HepG2 (cell line): ENCODE measurements around the gene GNMT. TPM values are rescaled to one million over a fixed set of nuclear protein-coding genes. Genes with fewer than 3 reads are reported as not detected.

Source experiments
- ARNTL ChIP-seq: sonication (generic); formaldehyde crosslinking; IDR thresholded peaks from 2 replicates; pipeline ENCODE4 v1.4.0; 2020; ENCODE audit warnings: mild to moderate bottlenecking, missing genetic modification reagents
- BRCA1 ChIP-seq: sonication (generic); formaldehyde crosslinking; IDR thresholded peaks from 2 replicates; pipeline ENCODE4 v1.4.0; 2020; ENCODE audit warnings: missing genetic modification reagents
- CBFB ChIP-seq: sonication (generic); formaldehyde crosslinking; IDR thresholded peaks from 2 replicates; pipeline ENCODE4 v1.4.0; 2020; ENCODE audit warnings: missing genetic modification reagents
- HIVEP1 ChIP-seq: sonication (generic); formaldehyde crosslinking; IDR thresholded peaks from 2 replicates; pipeline ENCODE4 v1.4.0; 2020; ENCODE audit warnings: mild to moderate bottlenecking, missing genetic modification reagents
- MEF2D ChIP-seq: sonication (generic); formaldehyde crosslinking; IDR thresholded peaks from 2 replicates; pipeline ENCODE4 v1.5.1; 2020; ENCODE audit warnings: mild to moderate bottlenecking, missing genetic modification reagents
- NFIB ChIP-seq: sonication (generic); formaldehyde crosslinking; IDR thresholded peaks from 2 replicates; pipeline ENCODE4 v1.9.0; 2021; ENCODE audit warnings: missing genetic modification reagents, mild to moderate bottlenecking, borderline replicate concordance
- NR2F1 ChIP-seq, 2 experiments: fragments of 450-650 bp in 1 of 2; formaldehyde crosslinking in 1 of 2; IDR thresholded peaks; 2 replicates each; pipeline versions ENCODE4 v1.5.0 to v1.6.1; 2016 to 2020; ENCODE audit warnings: mild to moderate bottlenecking in 1 of 2, missing compliant biosample characterization in 1 of 2, missing genetic modification reagents in 1 of 2, moderate library complexity in 1 of 2
- RARA ChIP-seq: IDR thresholded peaks from 2 replicates; pipeline ENCODE4 v1.6.1; 2016; ENCODE audit warnings: missing genetic modification reagents, missing compliant biosample characterization
- SIN3A ChIP-seq: IDR thresholded peaks from 2 replicates; pipeline ENCODE4 v1.6.1; 2011; ENCODE audit warnings: low read depth, mild to moderate bottlenecking, control low read depth, low read length, borderline replicate concordance
- TOE1 ChIP-seq: sonication (generic); formaldehyde crosslinking; IDR thresholded peaks from 2 replicates; pipeline ENCODE4 v1.4.0; 2020; ENCODE audit warnings: mild to moderate bottlenecking, missing genetic modification reagents
- ZMYM3 ChIP-seq: sonication (generic); formaldehyde crosslinking; IDR thresholded peaks from 2 replicates; pipeline ENCODE4 v1.5.1; 2020; ENCODE audit warnings: mild to moderate bottlenecking, missing genetic modification reagents
- ZMYM4 ChIP-seq: sonication (generic); formaldehyde crosslinking; IDR thresholded peaks from 2 replicates; pipeline ENCODE4 v1.8.1; 2023; ENCODE audit warnings: mild to moderate bottlenecking, missing genetic modification reagents
- ZNF274 ChIP-seq: sonication (generic); formaldehyde crosslinking; IDR thresholded peaks from 2 replicates; pipeline ENCODE4 v1.5.1; 2020; ENCODE audit warnings: mild to moderate bottlenecking, missing genetic modification reagents
- ZNF30 ChIP-seq: sonication (generic); formaldehyde crosslinking; IDR thresholded peaks from 2 replicates; pipeline ENCODE4 v1.5.0; 2020; ENCODE audit warnings: mild to moderate bottlenecking, missing genetic modification reagents
- ZNF329 ChIP-seq: sonication (generic); formaldehyde crosslinking; IDR thresholded peaks from 2 replicates; pipeline ENCODE4 v1.9.0; 2021; ENCODE audit warnings: low read depth, mild to moderate bottlenecking, missing genetic modification reagents
- ZNF335 ChIP-seq: sonication (generic); formaldehyde crosslinking; IDR thresholded peaks from 2 replicates; pipeline ENCODE4 v1.4.0; 2020; ENCODE audit warnings: missing genetic modification reagents
- ZNF660 ChIP-seq: sonication (generic); formaldehyde crosslinking; IDR thresholded peaks from 2 replicates; pipeline ENCODE4 v1.5.1; 2020; ENCODE audit warnings: mild to moderate bottlenecking, low read depth, missing genetic modification reagents, borderline replicate concordance
- ZNF773 ChIP-seq: sonication (generic); formaldehyde crosslinking; IDR thresholded peaks from 2 replicates; pipeline ENCODE4 v1.4.0; 2020; ENCODE audit warnings: missing genetic modification reagents, borderline replicate concordance
- polyA plus RNA-seq, 8 experiments: library from polyadenylated mRNA; depleted of rRNA in 3 of 8; stranded (reverse) in 7 of 8; unstranded in 1 of 8; fragments of >200 nt; fragmentation: Illumina TruSeq in 4 of 8; extraction: Trizol in 4 of 8; gene quantifications; 2 replicates each; pipeline versions ENCODE4 v1.2.1 to v1.2.3, GENCODE V29; 2011 to 2016; ENCODE audit warnings: low read depth in 4 of 8, missing spikeins in 1 of 8, mixed read lengths in 1 of 8; ENCODE audit not compliant: insufficient read depth in 1 of 8
- total RNA-seq, 5 experiments: library from RNA; depleted of rRNA; stranded (reverse); fragments of >200 nt; fragmentation: Illumina TruSeq; extraction: Trizol; gene quantifications; 2 replicates each; pipeline ENCODE4 v1.2.3, GENCODE V29; 2016; ENCODE audit warnings: low read depth in 1 of 5
- TF ChIP-seq, protein P1 (sequence below): sonication (generic); formaldehyde crosslinking; IDR thresholded peaks from 2 replicates; pipeline ENCODE4 v1.5.1; 2020; ENCODE audit warnings: mild to moderate bottlenecking, missing genetic modification reagents, moderate library complexity
- TF ChIP-seq, protein P2 (sequence below): sonication (generic); formaldehyde crosslinking; IDR thresholded peaks from 2 replicates; pipeline ENCODE4 v1.4.0; 2020; ENCODE audit warnings: mild to moderate bottlenecking, missing genetic modification reagents
- TF ChIP-seq, protein P3 (sequence below): sonication (generic); formaldehyde crosslinking; IDR thresholded peaks from 2 replicates; pipeline ENCODE4 v1.5.0; 2020; ENCODE audit warnings: missing genetic modification reagents, mild to moderate bottlenecking, borderline replicate concordance
- TF ChIP-seq, protein P4 (sequence below): sonication (generic); formaldehyde crosslinking; conservative IDR thresholded peaks from 2 replicates; pipeline ENCODE4 v1.8.0; 2022; ENCODE audit warnings: low read depth, missing genetic modification reagents
- TF ChIP-seq, protein P5 (sequence below): sonication (generic); formaldehyde crosslinking; IDR thresholded peaks from 2 replicates; pipeline ENCODE4 v1.8.1; 2023; ENCODE audit warnings: missing genetic modification reagents, inconsistent platforms, borderline replicate concordance

Gene GNMT
- total and polyA plus RNA-seq, 2 of the 13 experiments (the other 11 are each of a cell fraction or from before 2014, with no cell fraction given): 2.8 to 7.0 TPM

DNA sequence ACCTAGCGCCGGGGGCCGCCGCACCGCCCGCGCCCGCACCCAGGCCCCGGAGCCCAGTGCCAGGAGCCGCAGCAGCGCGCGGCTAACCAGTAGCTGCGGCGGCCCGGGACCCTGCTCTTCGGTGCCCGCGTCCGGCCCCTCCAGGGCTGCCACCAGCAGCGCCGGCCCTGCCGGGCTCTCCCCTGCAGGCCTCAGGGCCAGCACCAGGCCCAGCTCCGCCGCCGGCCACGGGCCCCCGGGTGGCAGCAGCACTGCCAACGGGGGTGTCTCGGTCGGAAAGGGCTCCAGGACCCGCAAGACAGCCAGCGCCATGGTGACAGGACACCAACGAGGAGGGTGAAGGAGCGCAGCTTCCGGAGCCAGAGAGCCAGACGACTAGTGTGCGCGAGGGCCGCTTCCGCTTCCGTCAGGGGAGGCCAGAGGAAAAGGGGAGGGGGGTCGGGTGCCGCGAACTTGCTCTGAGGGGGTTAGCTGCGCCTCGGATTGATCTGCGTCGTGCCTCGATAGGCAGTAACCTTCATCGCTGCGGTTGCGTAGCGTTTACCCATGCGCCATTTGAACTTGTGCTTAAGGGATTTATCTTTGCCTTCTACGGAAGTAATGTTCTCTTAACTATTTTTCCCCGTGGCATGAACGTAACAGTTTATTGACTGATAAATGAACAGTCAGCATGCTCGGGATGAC is 18.4 kb downstream of the GNMT start, which contains the start of gene PEX6 (continued):
- TF ChIP-seq NR2F1 (CRISPR knock-in tag; IDR thresholded peaks at IDR 0.05) (peak in 1 of 2 experiments; percentile 7; a peak in 1 of 4 replicates), CBFB (peak; percentile 81; the same call in 1 of the 2 replicates), ZNF335 (peak; percentile 66; the same call in 1 of the 2 replicates), ZNF329 (CRISPR knock-in tag) (peak; percentile 11; the same call in 1 of the 2 replicates), NFIB (CRISPR knock-in tag) (no peak), ZNF773 (no peak), ZMYM4 (peak; percentile 76), ARNTL (CRISPR knock-in tag) (no peak; the same call in 1 of the 2 replicates), ZMYM3 (0 out of 2 replicates have a peak, but pooled peaks have one; percentile 60), SIN3A (peak; percentile 87), TOE1 (CRISPR knock-in tag) (peak; percentile 66; the same call in 1 of the 2 replicates), ZNF660 (CRISPR knock-in tag) (no peak; the same call in 1 of the 2 replicates), MEF2D (CRISPR knock-in tag) (peak; percentile 79; the same call in 1 of the 2 replicates), HIVEP1 (CRISPR knock-in tag) (no peak), ZNF274 (CRISPR knock-in tag) (peak; percentile 79; the same call in 1 of the 2 replicates), ZNF30 (no peak), RARA (CRISPR knock-in tag) (no peak), BRCA1 (CRISPR knock-in tag) (no peak)
- TF ChIP-seq, protein P1, sequence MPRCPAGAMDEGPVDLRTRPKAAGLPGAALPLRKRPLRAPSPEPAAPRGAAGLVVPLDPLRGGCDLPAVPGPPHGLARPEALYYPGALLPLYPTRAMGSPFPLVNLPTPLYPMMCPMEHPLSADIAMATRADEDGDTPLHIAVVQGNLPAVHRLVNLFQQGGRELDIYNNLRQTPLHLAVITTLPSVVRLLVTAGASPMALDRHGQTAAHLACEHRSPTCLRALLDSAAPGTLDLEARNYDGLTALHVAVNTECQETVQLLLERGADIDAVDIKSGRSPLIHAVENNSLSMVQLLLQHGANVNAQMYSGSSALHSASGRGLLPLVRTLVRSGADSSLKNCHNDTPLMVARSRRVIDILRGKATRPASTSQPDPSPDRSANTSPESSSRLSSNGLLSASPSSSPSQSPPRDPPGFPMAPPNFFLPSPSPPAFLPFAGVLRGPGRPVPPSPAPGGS (CRISPR knock-in tag): peak; percentile 90
- TF ChIP-seq, protein P2, sequence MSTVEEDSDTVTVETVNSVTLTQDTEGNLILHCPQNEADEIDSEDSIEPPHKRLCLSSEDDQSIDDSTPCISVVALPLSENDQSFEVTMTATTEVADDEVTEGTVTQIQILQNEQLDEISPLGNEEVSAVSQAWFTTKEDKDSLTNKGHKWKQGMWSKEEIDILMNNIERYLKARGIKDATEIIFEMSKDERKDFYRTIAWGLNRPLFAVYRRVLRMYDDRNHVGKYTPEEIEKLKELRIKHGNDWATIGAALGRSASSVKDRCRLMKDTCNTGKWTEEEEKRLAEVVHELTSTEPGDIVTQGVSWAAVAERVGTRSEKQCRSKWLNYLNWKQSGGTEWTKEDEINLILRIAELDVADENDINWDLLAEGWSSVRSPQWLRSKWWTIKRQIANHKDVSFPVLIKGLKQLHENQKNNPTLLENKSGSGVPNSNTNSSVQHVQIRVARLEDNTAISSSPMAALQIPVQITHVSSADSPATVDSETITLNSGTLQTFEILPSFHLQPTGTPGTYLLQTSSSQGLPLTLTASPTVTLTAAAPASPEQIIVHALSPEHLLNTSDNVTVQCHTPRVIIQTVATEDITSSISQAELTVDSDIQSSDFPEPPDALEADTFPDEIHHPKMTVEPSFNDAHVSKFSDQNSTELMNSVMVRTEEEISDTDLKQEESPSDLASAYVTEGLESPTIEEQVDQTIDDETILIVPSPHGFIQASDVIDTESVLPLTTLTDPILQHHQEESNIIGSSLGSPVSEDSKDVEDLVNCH: no peak
- TF ChIP-seq, protein P3, sequence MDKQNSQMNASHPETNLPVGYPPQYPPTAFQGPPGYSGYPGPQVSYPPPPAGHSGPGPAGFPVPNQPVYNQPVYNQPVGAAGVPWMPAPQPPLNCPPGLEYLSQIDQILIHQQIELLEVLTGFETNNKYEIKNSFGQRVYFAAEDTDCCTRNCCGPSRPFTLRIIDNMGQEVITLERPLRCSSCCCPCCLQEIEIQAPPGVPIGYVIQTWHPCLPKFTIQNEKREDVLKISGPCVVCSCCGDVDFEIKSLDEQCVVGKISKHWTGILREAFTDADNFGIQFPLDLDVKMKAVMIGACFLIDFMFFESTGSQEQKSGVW (CRISPR knock-in tag): peak; percentile 84; the same call in 1 of the 2 replicates
- TF ChIP-seq, protein P4, sequence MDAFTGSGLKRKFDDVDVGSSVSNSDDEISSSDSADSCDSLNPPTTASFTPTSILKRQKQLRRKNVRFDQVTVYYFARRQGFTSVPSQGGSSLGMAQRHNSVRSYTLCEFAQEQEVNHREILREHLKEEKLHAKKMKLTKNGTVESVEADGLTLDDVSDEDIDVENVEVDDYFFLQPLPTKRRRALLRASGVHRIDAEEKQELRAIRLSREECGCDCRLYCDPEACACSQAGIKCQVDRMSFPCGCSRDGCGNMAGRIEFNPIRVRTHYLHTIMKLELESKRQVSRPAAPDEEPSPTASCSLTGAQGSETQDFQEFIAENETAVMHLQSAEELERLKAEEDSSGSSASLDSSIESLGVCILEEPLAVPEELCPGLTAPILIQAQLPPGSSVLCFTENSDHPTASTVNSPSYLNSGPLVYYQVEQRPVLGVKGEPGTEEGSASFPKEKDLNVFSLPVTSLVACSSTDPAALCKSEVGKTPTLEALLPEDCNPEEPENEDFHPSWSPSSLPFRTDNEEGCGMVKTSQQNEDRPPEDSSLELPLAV (CRISPR knock-in tag): no peak; the same call in 1 of the 2 replicates
- TF ChIP-seq, protein P5, sequence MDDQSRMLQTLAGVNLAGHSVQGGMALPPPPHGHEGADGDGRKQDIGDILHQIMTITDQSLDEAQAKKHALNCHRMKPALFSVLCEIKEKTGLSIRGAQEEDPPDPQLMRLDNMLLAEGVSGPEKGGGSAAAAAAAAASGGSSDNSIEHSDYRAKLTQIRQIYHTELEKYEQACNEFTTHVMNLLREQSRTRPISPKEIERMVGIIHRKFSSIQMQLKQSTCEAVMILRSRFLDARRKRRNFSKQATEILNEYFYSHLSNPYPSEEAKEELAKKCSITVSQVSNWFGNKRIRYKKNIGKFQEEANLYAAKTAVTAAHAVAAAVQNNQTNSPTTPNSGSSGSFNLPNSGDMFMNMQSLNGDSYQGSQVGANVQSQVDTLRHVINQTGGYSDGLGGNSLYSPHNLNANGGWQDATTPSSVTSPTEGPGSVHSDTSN (CRISPR knock-in tag): no peak
